Gastroesophageal sphincter (tissue), 3 donors: Measurements from ENCODE around the gene PPP1R37.

Experiments
- CTCF ChIP-seq, 4 experiments: fragments of 200-600 bp in 2 of 4; fragments of 450-650 bp in 2 of 4; sonication (generic) in 1 of 4; IDR thresholded peaks; one replicate each; pipeline ENCODE4 v1.5.1; 2017 to 2019; ENCODE audit warnings: antibody characterized with exemption in 4 of 4, mild to moderate bottlenecking in 2 of 4, moderate library complexity in 2 of 4
- EP300 ChIP-seq: sonication (generic); formaldehyde crosslinking; IDR thresholded peaks from one replicate; pipeline ENCODE4 v1.6.1; 2017; ENCODE audit warnings: antibody characterized with exemption, mild to moderate bottlenecking
- POLR2A ChIP-seq, 2 donors: fragments of 450-650 bp; IDR thresholded peaks; one replicate each; pipeline ENCODE4 v1.6.1; 2017; ENCODE audit warnings: antibody characterized with exemption in 2 of 2, mild to moderate bottlenecking in 2 of 2, moderate library complexity in 1 of 2
- POLR2AphosphoS5 ChIP-seq: sonication (generic); formaldehyde crosslinking; IDR thresholded peaks from one replicate; pipeline ENCODE4 v1.6.1; 2017; ENCODE audit warnings: antibody characterized with exemption

- TF ChIP-seq POLR2A (IDR thresholded peaks at IDR 0.05) (no peak), CTCF (IDR thresholded peaks at IDR 0.05) (no peak), POLR2AphosphoS5 (no peak), EP300 (no peak)
Observed at GRCh38 chr19:45107621-45108150, 14.7 kb downstream of the PPP1R37 start.
